ENCODE results near the gene MAMDC4. TPM values are rescaled to one million over a fixed set of nuclear protein-coding genes. Genes with fewer than 3 reads are reported as not detected.

MAMDC4 gene
- total and polyA plus RNA-seq, 2 of the 13 experiments (the other 11 are each of a cell fraction or from before 2014, with no cell fraction given), result 6.0 to 6.8 TPM

- TF ChIP-seq CAMTA2 (CRISPR knock-in tag; IDR thresholded peaks at IDR 0.05; ENCODE audit: borderline replicate concordance) (0 out of 2 replicates have a peak, but pooled peaks have one; percentile 36), MBD4 (IDR thresholded peaks at IDR 0.05; ENCODE audit: borderline replicate concordance, low read length) (no peak), ZNF180 (CRISPR knock-in tag; IDR thresholded peaks at IDR 0.05; ENCODE audit: borderline replicate concordance, low read depth) (no peak), ZNF558 (CRISPR knock-in tag; IDR thresholded peaks at IDR 0.05; ENCODE audit: borderline replicate concordance) (no peak), MTA3 (CRISPR knock-in tag; IDR thresholded peaks at IDR 0.05) (no peak), MEIS1 (CRISPR knock-in tag; IDR thresholded peaks at IDR 0.05; ENCODE audit: borderline replicate concordance) (peak; percentile 64; the same call in 1 of the 2 replicates), CEBPB (IDR thresholded peaks at IDR 0.05; ENCODE audit: borderline replicate concordance, low read depth, low read length) (no peak), ZKSCAN1 (IDR thresholded peaks at IDR 0.05; ENCODE audit: low read length) (no peak), ZNF567 (CRISPR knock-in tag; IDR thresholded peaks at IDR 0.05; ENCODE audit: borderline replicate concordance) (no peak), HES4 (CRISPR knock-in tag; IDR thresholded peaks at IDR 0.05; ENCODE audit: borderline replicate concordance) (no peak), RBAK (CRISPR knock-in tag; IDR thresholded peaks at IDR 0.05) (no peak), ERF (CRISPR knock-in tag; IDR thresholded peaks at IDR 0.05) (no peak), MAFF (IDR thresholded peaks at IDR 0.05; ENCODE audit: low read depth, low read length) (no peak), AGO2 (optimal IDR thresholded peaks at IDR 0.05; ENCODE audit: low read depth, low read length) (peak; percentile 85), HNF1B (CRISPR knock-in tag; IDR thresholded peaks at IDR 0.05) (no peak)
- TF ChIP-seq, protein P1, sequence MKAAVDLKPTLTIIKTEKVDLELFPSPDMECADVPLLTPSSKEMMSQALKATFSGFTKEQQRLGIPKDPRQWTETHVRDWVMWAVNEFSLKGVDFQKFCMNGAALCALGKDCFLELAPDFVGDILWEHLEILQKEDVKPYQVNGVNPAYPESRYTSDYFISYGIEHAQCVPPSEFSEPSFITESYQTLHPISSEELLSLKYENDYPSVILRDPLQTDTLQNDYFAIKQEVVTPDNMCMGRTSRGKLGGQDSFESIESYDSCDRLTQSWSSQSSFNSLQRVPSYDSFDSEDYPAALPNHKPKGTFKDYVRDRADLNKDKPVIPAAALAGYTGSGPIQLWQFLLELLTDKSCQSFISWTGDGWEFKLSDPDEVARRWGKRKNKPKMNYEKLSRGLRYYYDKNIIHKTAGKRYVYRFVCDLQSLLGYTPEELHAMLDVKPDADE (CRISPR knock-in tag; IDR thresholded peaks at IDR 0.05), result no peak
- TF ChIP-seq, protein P2, sequence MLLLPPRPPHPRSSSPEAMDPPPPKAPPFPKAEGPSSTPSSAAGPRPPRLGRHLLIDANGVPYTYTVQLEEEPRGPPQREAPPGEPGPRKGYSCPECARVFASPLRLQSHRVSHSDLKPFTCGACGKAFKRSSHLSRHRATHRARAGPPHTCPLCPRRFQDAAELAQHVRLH (CRISPR knock-in tag; IDR thresholded peaks at IDR 0.05; ENCODE audit: borderline replicate concordance, low read depth), result no peak; the same call in 1 of the 2 replicates
- TF ChIP-seq, protein P3, sequence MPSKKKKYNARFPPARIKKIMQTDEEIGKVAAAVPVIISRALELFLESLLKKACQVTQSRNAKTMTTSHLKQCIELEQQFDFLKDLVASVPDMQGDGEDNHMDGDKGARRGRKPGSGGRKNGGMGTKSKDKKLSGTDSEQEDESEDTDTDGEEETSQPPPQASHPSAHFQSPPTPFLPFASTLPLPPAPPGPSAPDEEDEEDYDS (CRISPR knock-in tag; IDR thresholded peaks at IDR 0.05), result no peak
- TF ChIP-seq, protein P4, sequence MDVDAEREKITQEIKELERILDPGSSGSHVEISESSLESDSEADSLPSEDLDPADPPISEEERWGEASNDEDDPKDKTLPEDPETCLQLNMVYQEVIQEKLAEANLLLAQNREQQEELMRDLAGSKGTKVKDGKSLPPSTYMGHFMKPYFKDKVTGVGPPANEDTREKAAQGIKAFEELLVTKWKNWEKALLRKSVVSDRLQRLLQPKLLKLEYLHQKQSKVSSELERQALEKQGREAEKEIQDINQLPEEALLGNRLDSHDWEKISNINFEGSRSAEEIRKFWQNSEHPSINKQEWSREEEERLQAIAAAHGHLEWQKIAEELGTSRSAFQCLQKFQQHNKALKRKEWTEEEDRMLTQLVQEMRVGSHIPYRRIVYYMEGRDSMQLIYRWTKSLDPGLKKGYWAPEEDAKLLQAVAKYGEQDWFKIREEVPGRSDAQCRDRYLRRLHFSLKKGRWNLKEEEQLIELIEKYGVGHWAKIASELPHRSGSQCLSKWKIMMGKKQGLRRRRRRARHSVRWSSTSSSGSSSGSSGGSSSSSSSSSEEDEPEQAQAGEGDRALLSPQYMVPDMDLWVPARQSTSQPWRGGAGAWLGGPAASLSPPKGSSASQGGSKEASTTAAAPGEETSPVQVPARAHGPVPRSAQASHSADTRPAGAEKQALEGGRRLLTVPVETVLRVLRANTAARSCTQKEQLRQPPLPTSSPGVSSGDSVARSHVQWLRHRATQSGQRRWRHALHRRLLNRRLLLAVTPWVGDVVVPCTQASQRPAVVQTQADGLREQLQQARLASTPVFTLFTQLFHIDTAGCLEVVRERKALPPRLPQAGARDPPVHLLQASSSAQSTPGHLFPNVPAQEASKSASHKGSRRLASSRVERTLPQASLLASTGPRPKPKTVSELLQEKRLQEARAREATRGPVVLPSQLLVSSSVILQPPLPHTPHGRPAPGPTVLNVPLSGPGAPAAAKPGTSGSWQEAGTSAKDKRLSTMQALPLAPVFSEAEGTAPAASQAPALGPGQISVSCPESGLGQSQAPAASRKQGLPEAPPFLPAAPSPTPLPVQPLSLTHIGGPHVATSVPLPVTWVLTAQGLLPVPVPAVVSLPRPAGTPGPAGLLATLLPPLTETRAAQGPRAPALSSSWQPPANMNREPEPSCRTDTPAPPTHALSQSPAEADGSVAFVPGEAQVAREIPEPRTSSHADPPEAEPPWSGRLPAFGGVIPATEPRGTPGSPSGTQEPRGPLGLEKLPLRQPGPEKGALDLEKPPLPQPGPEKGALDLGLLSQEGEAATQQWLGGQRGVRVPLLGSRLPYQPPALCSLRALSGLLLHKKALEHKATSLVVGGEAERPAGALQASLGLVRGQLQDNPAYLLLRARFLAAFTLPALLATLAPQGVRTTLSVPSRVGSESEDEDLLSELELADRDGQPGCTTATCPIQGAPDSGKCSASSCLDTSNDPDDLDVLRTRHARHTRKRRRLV (CRISPR knock-in tag; IDR thresholded peaks at IDR 0.05), result no peak
Measured at GRCh38 chr9:136840877-136841645, 11.1 kb upstream of the MAMDC4 start (continued).
